Dermis microvascular lymphatic vessel endothelial cell (primary cell): Measurements from ENCODE around the gene UGGT2. TPM values are rescaled to one million over a fixed set of nuclear protein-coding genes. Genes with fewer than 3 reads are reported as not detected.
A peak's percentile ranks its signal among the peaks of the same experiment; 100 is the strongest.
"Not testable (repeated sequence)": the region's sequence is repeated elsewhere in the genome, so short reads cannot be mapped to it uniquely, and the experiment has no call there.

Source experiments
- DNase-seq, 2 donors: peaks; one replicate each; pipeline versions ENCODE4 v3.0.0 to v3.0.0-alpha.2; 2010; ENCODE audit warnings: low read depth in 2 of 2
- total RNA-seq: library from RNA; depleted of rRNA; stranded (reverse); fragments of >200 nt; gene quantifications from 2 replicates; pipeline ENCODE4 v1.2.1, GENCODE V29; 2014

UGGT2 gene
- total RNA-seq, 1 donor from 2014 or later = 27.1 TPM

- DNase-seq = no peak
Measured at GRCh38 chr13:95805921-95806320, 247.3 kb downstream of the UGGT2 start.

GRCh38 chr13:95801825-95802224, 251.4 kb downstream of the UGGT2 start:
- DNase-seq = no peak

- no peak for DNase-seq
Measured at GRCh38 chr13:95800436-95800835, 252.8 kb downstream of the UGGT2 start.

GRCh38 chr13:95797016-95797415, 256.2 kb downstream of the UGGT2 start:
- no peak for DNase-seq

GRCh38 chr13:95793781-95794180, 259.4 kb downstream of the UGGT2 start:
- no peak for DNase-seq

GRCh38 chr13:95793018-95793555, 260.1 kb downstream of the UGGT2 start:
- DNase-seq = no peak

- no peak for DNase-seq
Measured at GRCh38 chr13:95791084-95791722, 262.0 kb downstream of the UGGT2 start.

GRCh38 chr13:95789315-95789714, 263.9 kb downstream of the UGGT2 start:
- not testable (repeated sequence) for DNase-seq

GRCh38 chr13:95788100-95788463, 265.1 kb downstream of the UGGT2 start:
- DNase-seq = no peak

- no peak for DNase-seq
Measured at GRCh38 chr13:95787356-95788099, 265.7 kb downstream of the UGGT2 start.

- peak in 1 of 2 donors; percentile 42 for DNase-seq
Measured at GRCh38 chr13:95784900-95785290, 268.3 kb downstream of the UGGT2 start.

- DNase-seq = peak; percentile 62 to 92
Measured at GRCh38 chr13:95784161-95784899, 268.9 kb downstream of the UGGT2 start.

- DNase-seq = no peak
Measured at GRCh38 chr13:95783747-95784146, 269.5 kb downstream of the UGGT2 start.

GRCh38 chr13:95781940-95782339, 271.3 kb downstream of the UGGT2 start:
- DNase-seq = not testable (repeated sequence)

GRCh38 chr13:95781016-95781415, 272.2 kb downstream of the UGGT2 start:
- DNase-seq = no peak

GRCh38 chr13:95779522-95779921, 273.7 kb downstream of the UGGT2 start:
- no peak for DNase-seq

- no peak for DNase-seq
Measured at GRCh38 chr13:95771905-95772304, 281.3 kb downstream of the UGGT2 start.

- no peak for DNase-seq
Measured at GRCh38 chr13:95763601-95764000, 289.6 kb downstream of the UGGT2 start.

GRCh38 chr13:95762626-95763025, 290.6 kb downstream of the UGGT2 start:
- not testable (repeated sequence) for DNase-seq

GRCh38 chr13:95756072-95756471, 297.1 kb downstream of the UGGT2 start:
- DNase-seq = no peak

- DNase-seq = no peak
Measured at GRCh38 chr13:95754069-95754468, 299.1 kb downstream of the UGGT2 start.

GRCh38 chr13:95752677-95753076, 300.5 kb downstream of the UGGT2 start:
- no peak for DNase-seq
